Colon (tissue), 2 donors: Measurements from ENCODE around the gene ACAT1.
"Not testable (repeated sequence)": the region's sequence is repeated elsewhere in the genome, so short reads cannot be mapped to it uniquely, and the experiment has no call there.

Source experiments
- FAIRE-seq: peaks from 2 replicates; lab custom pipeline; 2012; peaks lifted over from hg19 to GRCh38; lab: Jason Lieb, UNC
- donor health status: control.
- donor health status: control.

The ACAT1 gene

GRCh38 chr11:108121274-108122155 is at the start of gene ACAT1:
ACAT1 (plus strand) TSS chr11:108121567; CDS start chr11:108121607, 40 bp downstream.
- FAIRE-seq = no peak

- FAIRE-seq = no peak
Measured at GRCh38 chr11:108084811-108085210, 36.6 kb upstream of the ACAT1 start.

- FAIRE-seq = no peak
Measured at GRCh38 chr11:108085672-108086071, 35.7 kb upstream of the ACAT1 start.

- FAIRE-seq = no peak
Measured at GRCh38 chr11:108092134-108092533, 29.2 kb upstream of the ACAT1 start.

- FAIRE-seq = no peak
Measured at GRCh38 chr11:108093128-108093904, 28.1 kb upstream of the ACAT1 start.

GRCh38 chr11:108097179-108097578 is 24.2 kb upstream of the ACAT1 start:
- no peak for FAIRE-seq

GRCh38 chr11:108101090-108101775 is 20.1 kb upstream of the ACAT1 start:
- no peak for FAIRE-seq

- FAIRE-seq = no peak
Measured at GRCh38 chr11:108111126-108111525, 10.2 kb upstream of the ACAT1 start.

- FAIRE-seq = no peak
Measured at GRCh38 chr11:108112057-108112456, 9.3 kb upstream of the ACAT1 start.

GRCh38 chr11:108115500-108116140 is 5.7 kb upstream of the ACAT1 start:
- no peak for FAIRE-seq

GRCh38 chr11:108117746-108118371 is 3.5 kb upstream of the ACAT1 start:
- FAIRE-seq = no peak

GRCh38 chr11:108120936-108121273 is 462 bp upstream of the ACAT1 start:
- not testable (repeated sequence) for FAIRE-seq

GRCh38 chr11:108122166-108122628 is 830 bp downstream of the ACAT1 start:
- FAIRE-seq = no peak

- FAIRE-seq = no peak
Measured at GRCh38 chr11:108125096-108125495, 3.7 kb downstream of the ACAT1 start.

- no peak for FAIRE-seq
Measured at GRCh38 chr11:108128772-108129171, 7.4 kb downstream of the ACAT1 start.

- FAIRE-seq = no peak
Measured at GRCh38 chr11:108131993-108132392, 10.6 kb downstream of the ACAT1 start.

GRCh38 chr11:108132993-108133538 is 11.7 kb downstream of the ACAT1 start:
- not testable (repeated sequence) for FAIRE-seq

- FAIRE-seq = no peak
Measured at GRCh38 chr11:108135845-108136544, 14.6 kb downstream of the ACAT1 start.

GRCh38 chr11:108137212-108137611 is 15.8 kb downstream of the ACAT1 start:
- no peak for FAIRE-seq

GRCh38 chr11:108142304-108142703 is 20.9 kb downstream of the ACAT1 start:
- no peak for FAIRE-seq

- no peak for FAIRE-seq
Measured at GRCh38 chr11:108144615-108145014, 23.2 kb downstream of the ACAT1 start.
